ENCODE results near the gene TMEM119. TPM values are rescaled to one million over a fixed set of nuclear protein-coding genes. Genes with fewer than 3 reads are reported as not detected.
A peak's percentile ranks its signal among the peaks of the same experiment; 100 is the strongest.

TMEM119 gene
- total and polyA plus RNA-seq, 2 of the 4 experiments (the other 2 are of a cell fraction), result 8.1 to 9.2 TPM

DNA sequence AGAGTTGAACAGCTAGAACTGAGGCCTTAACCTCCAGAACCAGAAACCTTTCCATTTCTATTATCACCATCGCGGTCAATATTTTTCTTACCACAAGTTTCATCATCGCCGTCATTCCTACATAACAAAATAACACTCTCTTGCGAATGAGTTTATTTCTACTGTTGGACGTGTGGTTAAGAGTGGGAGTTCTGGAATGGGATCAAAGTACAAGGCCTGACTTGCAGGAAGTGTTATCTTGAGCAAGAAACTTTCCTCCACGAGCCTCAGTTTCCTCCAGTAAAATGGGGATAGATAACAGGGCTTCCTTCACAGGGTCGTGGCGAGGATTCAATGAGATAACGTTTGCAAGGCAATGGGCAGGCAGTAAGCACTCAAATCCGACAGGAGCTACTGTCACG is 37.6 kb downstream of the TMEM119 start:
- Histone ChIP-seq H3K79me1 (ENCODE audit: low read depth in 1 of 2, low read length in 2 of 2) (peaks cover 15 to 70% of the 10 kb centered on the region in 2 experiments), H3K4me2 (ENCODE audit: low read depth, low read length) (peak overlapping the region; percentile 95), H3K36me3 (ENCODE audit: control insufficient read depth, insufficient read depth, low read length) (peaks cover 11% of the 10 kb centered on the region), H2AK5ac (ENCODE audit: low read depth, low read length) (peak overlapping the region; percentile 53; the same call in 1 of the 2 replicates), H3K9me3 (ENCODE audit: control insufficient read depth, insufficient read depth, low read length) (no peaks in the 10 kb centered on the region), H4K91ac (ENCODE audit: insufficient read depth, low read depth, low read length) (0 out of 2 replicates have a peak overlapping the region, but pooled peaks have one; percentile 37), H3K4ac (ENCODE audit: low read depth, low read length) (peak overlapping the region; percentile 67), H3K4me3 (ENCODE audit: insufficient read depth, low read depth, low read length) (peak overlapping the region; percentile 92), H3K9me1 (ENCODE audit: insufficient read depth, low read length) (peaks cover 9% of the 10 kb centered on the region; the same call in 1 of the 2 replicates), H2BK15ac (ENCODE audit: low read depth, low read length) (no peak overlapping the region), H4K8ac (ENCODE audit: low read depth in 2 of 2, low read length in 2 of 2) (peak overlapping the region; percentile 76 to 80; a peak in 3 of 4 replicates), H4K20me1 (ENCODE audit: insufficient read depth, low read length) (peaks cover 36% of the 10 kb centered on the region), H2AK9ac (replicated peaks; ENCODE audit: low read depth, low read length, poor library complexity) (peak overlapping the region; percentile 89), H3K56ac (ENCODE audit: extremely low read depth, insufficient read depth, low read length) (peak overlapping the region; percentile 89; the same call in 1 of the 2 replicates), H3K14ac (replicated peaks; ENCODE audit: low read depth, low read length) (peak overlapping the region; percentile 35), H2BK120ac (ENCODE audit: low read depth, low read length) (no peak overlapping the region), H3K27ac (ENCODE audit: insufficient read depth, low read length) (peak overlapping the region; percentile 97), H2BK5ac (ENCODE audit: low read depth, low read length, poor library complexity, severe bottlenecking) (no peak overlapping the region), H2BK20ac (ENCODE audit: low read depth, low read length) (no peak overlapping the region), H2AFZ (replicated peaks; ENCODE audit: low read length, poor library complexity) (peak overlapping the region; percentile 47), H3K18ac (ENCODE audit: low read depth, low read length) (no peak overlapping the region), H3K27me3 (ENCODE audit: control insufficient read depth, insufficient read depth, low read length) (no peaks in the 10 kb centered on the region), H3K4me1 (ENCODE audit: control insufficient read depth, insufficient read depth, low read length) (no peaks in the 10 kb centered on the region), H3K23ac (ENCODE audit: low read depth, low read length) (peak overlapping the region; percentile 57), H4K5ac (ENCODE audit: low read depth, low read length) (no peak overlapping the region; the same call in 1 of the 2 replicates), H3K9ac (ENCODE audit: low read depth, low read length) (peak overlapping the region; percentile 99)
- ChIA-PET POLR2A (ENCODE audit: unreplicated experiment) (no interaction called here), CTCF (no interaction called here)
- intact Hi-C loops (cut with micrococcal nuclease), result no loop called here
- in situ Hi-C loops (cut with MboI; ENCODE audit: low sequenced_read_pairs), result loop anchor here (5.0 to 10.0 kb wide), 2 partner anchors 394 to 532 kb away; partner anchors contain the start of gene ALKBH2
- WGBS, 2 experiments (ENCODE audit: extremely low coverage in 2 of 2, insufficient read length in 1 of 2), result 0% methylated on average over 1 of the region's 12 CpGs; no CpG with 5 or more reads in 1 of the 2 experiments
- TF ChIP-seq NFE2L2 (IDR thresholded peaks at IDR 0.05; ENCODE audit: low read depth, low read length) (no peak), BHLHE40 (IDR thresholded peaks at IDR 0.05; ENCODE audit: low read depth, low read length) (peak; percentile 44; the same call in 1 of the 2 replicates), CEBPB (IDR thresholded peaks at IDR 0.05; ENCODE audit: low read depth, low read length) (peak; percentile 85), CHD1 (IDR thresholded peaks at IDR 0.05; ENCODE audit: low read depth, low read length) (no peak)
- dilution Hi-C loops (cut with HindIII; ENCODE audit: low sequenced_read_pairs, unreplicated experiment), result no loop called here
- TSS peak; percentile 17 for BruUV-seq (replicated peaks)
- ATAC-seq (ENCODE audit: low read depth) (no peak), DNase-seq (peak; percentile 64)

Data from IMR-90 (cell line).